Activated CD4-positive, alpha-beta T cell treated with anti-CD3 and anti-CD28 coated beads for 1 hour (primary cell): Measurements from ENCODE around the gene LIPK.
"Not testable (repeated sequence)": the region's sequence is repeated elsewhere in the genome, so short reads cannot be mapped to it uniquely, and the experiment has no call there.

ENCODE experiments used
- DNase-seq: peaks from one replicate; pipeline ENCODE4 v3.0.0-alpha.2; 2020

The LIPK gene

GRCh38 chr10:88705958-88706357, at the start of gene LIPK:
LIPK (plus strand) TSS chr10:88706249; CDS start chr10:88724544, 18,295 bp downstream.
- DNase-seq, result no peak

- DNase-seq, result no peak
Measured at GRCh38 chr10:88657901-88658300, 48.1 kb upstream of the LIPK start.

- DNase-seq, result no peak
Measured at GRCh38 chr10:88659725-88660597, 46.1 kb upstream of the LIPK start.

GRCh38 chr10:88660598-88660884, 45.5 kb upstream of the LIPK start:
- no peak for DNase-seq

- DNase-seq, result no peak
Measured at GRCh38 chr10:88661018-88661417, 45.0 kb upstream of the LIPK start.

GRCh38 chr10:88661577-88661976, 44.5 kb upstream of the LIPK start:
- DNase-seq, result no peak

- DNase-seq, result not testable (repeated sequence)
Measured at GRCh38 chr10:88663153-88663552, 42.9 kb upstream of the LIPK start.

- DNase-seq, result no peak
Measured at GRCh38 chr10:88664142-88664541, 41.9 kb upstream of the LIPK start, which contains the start of gene LIPF. LIPF (plus strand) TSS chr10:88664442; CDS start chr10:88667298, 2,856 bp downstream.

GRCh38 chr10:88668465-88668864, 37.6 kb upstream of the LIPK start:
- DNase-seq, result no peak

- DNase-seq, result no peak
Measured at GRCh38 chr10:88670497-88670896, 35.6 kb upstream of the LIPK start.

GRCh38 chr10:88672041-88672440, 34.0 kb upstream of the LIPK start:
- no peak for DNase-seq

- no peak for DNase-seq
Measured at GRCh38 chr10:88676283-88677060, 29.6 kb upstream of the LIPK start.

GRCh38 chr10:88680958-88681357, 25.1 kb upstream of the LIPK start:
- no peak for DNase-seq

- DNase-seq, result no peak
Measured at GRCh38 chr10:88682491-88682890, 23.6 kb upstream of the LIPK start.

GRCh38 chr10:88687853-88688467, 18.1 kb upstream of the LIPK start:
- no peak for DNase-seq

- DNase-seq, result no peak
Measured at GRCh38 chr10:88689366-88689765, 16.7 kb upstream of the LIPK start.

- no peak for DNase-seq
Measured at GRCh38 chr10:88693392-88694020, 12.5 kb upstream of the LIPK start.

GRCh38 chr10:88702848-88703597, 3.0 kb upstream of the LIPK start:
- DNase-seq, result no peak

- DNase-seq, result no peak
Measured at GRCh38 chr10:88707429-88708155, 1.5 kb downstream of the LIPK start.

GRCh38 chr10:88709361-88709760, 3.3 kb downstream of the LIPK start:
- DNase-seq, result not testable (repeated sequence)

- DNase-seq, result no peak
Measured at GRCh38 chr10:88715517-88715916, 9.5 kb downstream of the LIPK start.

GRCh38 chr10:88721392-88721791, 15.3 kb downstream of the LIPK start:
- no peak for DNase-seq
